GM23248 (cell line): ENCODE measurements around the gene SH3TC1. TPM values are rescaled to one million over a fixed set of nuclear protein-coding genes. Genes with fewer than 3 reads are reported as not detected.

Source experiments
- DNase-seq: peaks from one replicate; pipeline ENCODE4 v3.0.0-alpha.2; 2015
- H2AFZ ChIP-seq: fragments of 200-600 bp; sonication (generic); 2 replicates; pipeline ENCODE4 v1.6.1; 2016; ENCODE audit warnings: antibody characterized with exemption
- H3F3A ChIP-seq: fragments of 200-600 bp; sonication (generic); 2 replicates; pipeline ENCODE4 v1.6.1; 2016; ENCODE audit warnings: mild to moderate bottlenecking, antibody characterized with exemption, mixed run types; ENCODE audit not compliant: insufficient read depth
- H3K27ac ChIP-seq: fragments of 200-600 bp; sonication (generic); 2 replicates; pipeline ENCODE4 v1.5.1; 2016; ENCODE audit warnings: mild to moderate bottlenecking
- H3K27me3 ChIP-seq: fragments of 200-600 bp; sonication (generic); replicated peaks from 2 replicates; pipeline ENCODE4 v1.6.1; 2016; ENCODE audit warnings: mild to moderate bottlenecking; ENCODE audit not compliant: insufficient read depth
- H3K36me3 ChIP-seq: fragments of 200-600 bp; sonication (generic); 2 replicates; pipeline ENCODE4 v1.6.1; 2016; ENCODE audit warnings: low read depth, mild to moderate bottlenecking
- H3K4me1 ChIP-seq: fragments of 200-600 bp; sonication (generic); 2 replicates; pipeline ENCODE4 v1.6.1; 2016; ENCODE audit warnings: mild to moderate bottlenecking; ENCODE audit not compliant: insufficient read depth
- H3K4me2 ChIP-seq: fragments of 200-600 bp; sonication (generic); one replicate; pipeline ENCODE4 v1.6.1; 2016; ENCODE audit warnings: mild to moderate bottlenecking; ENCODE audit not compliant: unreplicated experiment
- H3K4me3 ChIP-seq: fragments of 200-600 bp; sonication (generic); 2 replicates; pipeline ENCODE4 v1.5.1; 2016; ENCODE audit warnings: mild to moderate bottlenecking
- H3K79me2 ChIP-seq: fragments of 200-600 bp; sonication (generic); 2 replicates; pipeline ENCODE4 v1.6.1; 2016; ENCODE audit warnings: mild to moderate bottlenecking; ENCODE audit not compliant: insufficient read depth
- H3K9ac ChIP-seq: fragments of 200-600 bp; sonication (generic); 2 replicates; pipeline ENCODE4 v1.6.1; 2016; ENCODE audit warnings: mild to moderate bottlenecking
- H3K9me2 ChIP-seq: fragments of 200-600 bp; sonication (generic); 2 replicates; pipeline ENCODE4 v1.6.1; 2016; ENCODE audit warnings: mixed run types, mild to moderate bottlenecking, moderate library complexity; ENCODE audit not compliant: insufficient read depth
- H3K9me3 ChIP-seq: fragments of 200-600 bp; sonication (generic); one replicate; pipeline ENCODE4 v1.6.1; 2017; ENCODE audit warnings: low read depth
- H4K20me1 ChIP-seq: fragments of 200-600 bp; sonication (generic); 2 replicates; pipeline ENCODE4 v1.6.0; 2016; ENCODE audit not compliant: insufficient read depth
- EZH2 ChIP-seq: fragments of 200-600 bp; sonication (generic); IDR thresholded peaks from 2 replicates; pipeline ENCODE4 v1.6.1; 2018; ENCODE audit warnings: antibody characterized with exemption, mild to moderate bottlenecking; ENCODE audit not compliant: insufficient read depth, poor library complexity, severe bottlenecking
- EZH2phosphoT487 ChIP-seq: fragments of 200-600 bp; sonication (generic); IDR thresholded peaks from 2 replicates; pipeline ENCODE4 v1.6.1; 2018; ENCODE audit warnings: antibody characterized with exemption, moderate library complexity, mild to moderate bottlenecking, low read depth; ENCODE audit not compliant: insufficient read depth
- WGBS, 2 experiments: methylation state at CpG; one replicate each; pipeline ENCODE4 v1.1.6; 2015 to 2017; ENCODE audit warnings: low lambda C conversion rate in 2 of 2, low coverage in 1 of 2; ENCODE audit errors: missing lambda C conversion rate in 2 of 2; 5-methylcytosine and 5-hydroxymethylcytosine counted together
- in situ Hi-C: fragments of 300-500 bp; cut with MboI; formaldehyde crosslinking; loops from 2 replicates; pipeline ENCODE4 v1.15.0; 2020
- polyA plus RNA-seq: library from polyadenylated mRNA; unstranded; fragments of >200 nt; fragmentation: Nextera tagmentation; extraction: Ambion mirVana; gene quantifications from 2 replicates; pipeline ENCODE4 v1.2.1, GENCODE V29; 2016
- total RNA-seq: library from RNA; depleted of rRNA; stranded (reverse); fragments of >200 nt; shearing (Covaris generic); gene quantifications from 2 replicates; pipeline ENCODE4 v1.2.3, GENCODE V29; 2014

Gene SH3TC1
- total and polyA plus RNA-seq, 2 experiments from 2014 or later, result 2.3 to 6.5 TPM

GRCh38 chr4:8216443-8217245, 17.6 kb downstream of the SH3TC1 start:
- no peaks in the 10 kb centered on the region for H3K27me3 ChIP-seq
- peaks cover 19% of the 10 kb centered on the region; the same call in 1 of the 2 replicates for H3F3A ChIP-seq
- no peak for TF ChIP-seq EZH2
- TF ChIP-seq EZH2phosphoT487, result no peak
- in situ Hi-C loops, result no loop called here
- H4K20me1 ChIP-seq, result no peaks in the 10 kb centered on the region
- H3K36me3 ChIP-seq, result no peaks in the 10 kb centered on the region
- H2AFZ ChIP-seq, result no peak overlapping the region
- H3K9ac ChIP-seq, result no peak overlapping the region
- H3K79me2 ChIP-seq, result no peaks in the 10 kb centered on the region
- no peaks in the 10 kb centered on the region for H3K9me2 ChIP-seq
- H3K9me3 ChIP-seq, result no peaks in the 10 kb centered on the region
- no peak overlapping the region for H3K4me3 ChIP-seq
- WGBS, 2 experiments, result 85% methylated on average over 27 to 28 of the region's 28 CpGs
- peaks cover 13% of the 10 kb centered on the region for H3K4me1 ChIP-seq
- DNase-seq, result no peak
- no peak overlapping the region for H3K27ac ChIP-seq
- no peak overlapping the region for H3K4me2 ChIP-seq

- no peak overlapping the region for H3K9ac ChIP-seq
- H2AFZ ChIP-seq, result no peak overlapping the region
- no peak overlapping the region for H3K27ac ChIP-seq
- no peaks in the 10 kb centered on the region for H3K9me2 ChIP-seq
- 58 to 80% methylated on average over 6 of the region's 6 CpGs for WGBS, 2 experiments
- no peaks in the 10 kb centered on the region for H3K27me3 ChIP-seq
- DNase-seq, result no peak
- H3K4me2 ChIP-seq, result no peak overlapping the region
- no peaks in the 10 kb centered on the region for H3K9me3 ChIP-seq
- no peak overlapping the region for H3K4me3 ChIP-seq
- H3K79me2 ChIP-seq, result no peaks in the 10 kb centered on the region
- peaks cover 17% of the 10 kb centered on the region for H3K4me1 ChIP-seq
- in situ Hi-C loops, result no loop called here
- no peaks in the 10 kb centered on the region for H3K36me3 ChIP-seq
- TF ChIP-seq EZH2 (no peak), EZH2phosphoT487 (no peak)
- H4K20me1 ChIP-seq, result no peaks in the 10 kb centered on the region
- peaks cover 25% of the 10 kb centered on the region for H3F3A ChIP-seq
Observed at GRCh38 chr4:8217246-8217511, 18.1 kb downstream of the SH3TC1 start.

- 80 to 81% methylated on average over 8 of the region's 9 CpGs for WGBS, 2 experiments
- TF ChIP-seq EZH2phosphoT487 (no peak), EZH2 (no peak)
- H2AFZ ChIP-seq, result no peak overlapping the region
- H3K4me1 ChIP-seq, result peaks cover 17% of the 10 kb centered on the region
- in situ Hi-C loops, result no loop called here
- no peaks in the 10 kb centered on the region for H4K20me1 ChIP-seq
- no peak for DNase-seq
- H3K9ac ChIP-seq, result no peak overlapping the region
- H3K9me3 ChIP-seq, result no peaks in the 10 kb centered on the region
- H3K9me2 ChIP-seq, result no peaks in the 10 kb centered on the region
- no peak overlapping the region for H3K4me2 ChIP-seq
- H3F3A ChIP-seq, result peaks cover 25% of the 10 kb centered on the region
- no peak overlapping the region for H3K4me3 ChIP-seq
- no peaks in the 10 kb centered on the region for H3K36me3 ChIP-seq
- H3K27ac ChIP-seq, result no peak overlapping the region
- no peaks in the 10 kb centered on the region for H3K79me2 ChIP-seq
- no peaks in the 10 kb centered on the region for H3K27me3 ChIP-seq
Observed at GRCh38 chr4:8217871-8218270, 18.8 kb downstream of the SH3TC1 start.

GRCh38 chr4:8218371-8219031, 19.4 kb downstream of the SH3TC1 start:
- in situ Hi-C loops, result no loop called here
- Histone ChIP-seq H3K9ac (no peak overlapping the region), H3K9me3 (no peaks in the 10 kb centered on the region), H3K4me2 (no peak overlapping the region), H3K27ac (no peak overlapping the region), H3K27me3 (no peaks in the 10 kb centered on the region), H3K9me2 (no peaks in the 10 kb centered on the region), H3K4me3 (no peak overlapping the region), H3F3A (peaks cover 25% of the 10 kb centered on the region), H3K79me2 (no peaks in the 10 kb centered on the region), H3K36me3 (no peaks in the 10 kb centered on the region), H3K4me1 (peaks cover 17% of the 10 kb centered on the region), H4K20me1 (no peaks in the 10 kb centered on the region), H2AFZ (no peak overlapping the region)
- no peak for TF ChIP-seq EZH2
- no peak for TF ChIP-seq EZH2phosphoT487
- DNase-seq, result no peak
- WGBS, 2 experiments, result 85 to 90% methylated on average over 20 of the region's 20 CpGs
